Astrocyte (in vitro differentiated cells and primary cell): ENCODE data around the gene RRM1.

Source experiments
- EZH2 ChIP-seq: IDR thresholded peaks from 2 replicates; pipeline ENCODE4 v1.6.1; 2012; ENCODE audit warnings: mild to moderate bottlenecking, low read length, inconsistent platforms; ENCODE audit not compliant: insufficient read depth
- TF ChIP-seq, protein P1 (sequence below): IDR thresholded peaks from 2 replicates; pipeline ENCODE4 v1.5.1; 2011; ENCODE audit warnings: low read depth, mild to moderate bottlenecking, inconsistent platforms, low read length, moderate library complexity; ENCODE audit not compliant: insufficient read depth

- no peak for TF ChIP-seq EZH2
- TF ChIP-seq, protein P1, sequence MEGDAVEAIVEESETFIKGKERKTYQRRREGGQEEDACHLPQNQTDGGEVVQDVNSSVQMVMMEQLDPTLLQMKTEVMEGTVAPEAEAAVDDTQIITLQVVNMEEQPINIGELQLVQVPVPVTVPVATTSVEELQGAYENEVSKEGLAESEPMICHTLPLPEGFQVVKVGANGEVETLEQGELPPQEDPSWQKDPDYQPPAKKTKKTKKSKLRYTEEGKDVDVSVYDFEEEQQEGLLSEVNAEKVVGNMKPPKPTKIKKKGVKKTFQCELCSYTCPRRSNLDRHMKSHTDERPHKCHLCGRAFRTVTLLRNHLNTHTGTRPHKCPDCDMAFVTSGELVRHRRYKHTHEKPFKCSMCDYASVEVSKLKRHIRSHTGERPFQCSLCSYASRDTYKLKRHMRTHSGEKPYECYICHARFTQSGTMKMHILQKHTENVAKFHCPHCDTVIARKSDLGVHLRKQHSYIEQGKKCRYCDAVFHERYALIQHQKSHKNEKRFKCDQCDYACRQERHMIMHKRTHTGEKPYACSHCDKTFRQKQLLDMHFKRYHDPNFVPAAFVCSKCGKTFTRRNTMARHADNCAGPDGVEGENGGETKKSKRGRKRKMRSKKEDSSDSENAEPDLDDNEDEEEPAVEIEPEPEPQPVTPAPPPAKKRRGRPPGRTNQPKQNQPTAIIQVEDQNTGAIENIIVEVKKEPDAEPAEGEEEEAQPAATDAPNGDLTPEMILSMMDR: no peak
These were observed at the start of gene RRM1 for GRCh38 chr11:4094348-4095291.
